Left ventricle myocardium inferior (tissue), 1 donor: ENCODE measurements around the gene GNAI3. TPM values are rescaled to one million over a fixed set of nuclear protein-coding genes. Genes with fewer than 3 reads are reported as not detected.
A peak's percentile ranks its signal among the peaks of the same experiment; 100 is the strongest.

Source experiments
- DNase-seq: peaks from one replicate; pipeline ENCODE4 v3.0.0-alpha.2; 2020
- H3K27ac ChIP-seq: fragments of 200-600 bp; replicated peaks from 2 replicates; pipeline ENCODE4 v1.8.0; 2021
- H3K27me3 ChIP-seq: fragments of 200-600 bp; 2 replicates; pipeline ENCODE4 v1.8.0; 2021; ENCODE audit warnings: low read depth
- H3K36me3 ChIP-seq: fragments of 200-600 bp; 2 replicates; pipeline ENCODE4 v1.8.0; 2021
- H3K4me1 ChIP-seq: fragments of 200-600 bp; 2 replicates; pipeline ENCODE4 v1.8.0; 2021
- H3K4me3 ChIP-seq: fragments of 200-600 bp; 2 replicates; pipeline ENCODE4 v1.8.0; 2021; ENCODE audit warnings: mild to moderate bottlenecking, moderate library complexity
- H3K9me3 ChIP-seq: fragments of 200-600 bp; replicated peaks from 2 replicates; pipeline ENCODE4 v1.8.0; 2021
- CTCF ChIP-seq: fragments of 200-600 bp; IDR thresholded peaks from 2 replicates; pipeline ENCODE4 v1.8.0; 2021; ENCODE audit warnings: antibody characterized with exemption, mild to moderate bottlenecking, borderline replicate concordance
- intact Hi-C: fragments of 100-400 bp; cut with micrococcal nuclease; formaldehyde crosslinking; loops from one replicate; pipeline ENCODE4 v1.11.0; 2022
- total RNA-seq: library from RNA; stranded (reverse); fragmentation: NEBNext Ultra II Directional; extraction: Animal tissue kit (Norgen Biotek cat#: 25700); gene quantifications from one replicate; pipeline ENCODE4 v1.2.1, GENCODE V29; 2021
- donor health status: DM: no; HTN: yes; CAD: no; lungs with severe emphysema.

Gene GNAI3
- total RNA-seq, 1 donor from 2014 or later, result 2.0 TPM

DNA sequence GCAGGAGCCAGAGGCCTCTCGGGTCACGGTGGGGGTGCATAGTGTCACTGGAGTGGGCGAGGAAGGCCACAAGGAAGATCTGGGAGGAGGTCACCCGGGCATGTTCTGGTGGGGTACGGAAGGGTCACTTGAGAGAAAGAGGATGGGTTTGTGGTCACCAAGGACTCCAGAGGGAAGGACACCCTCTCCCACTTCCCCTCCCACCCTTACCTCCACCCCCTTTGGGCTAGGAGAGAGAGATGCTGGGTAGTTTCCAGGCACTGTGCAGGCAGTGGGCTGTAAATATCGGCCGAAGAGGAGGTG, 39.6 kb upstream of the GNAI3 start:
- H3K9me3 ChIP-seq, result no peaks in the 10 kb centered on the region
- H3K4me1 ChIP-seq, result peaks cover 34% of the 10 kb centered on the region
- H3K36me3 ChIP-seq, result peaks cover 9% of the 10 kb centered on the region
- no peak for DNase-seq
- no peak for TF ChIP-seq CTCF
- intact Hi-C loops, result no loop called here
- peak overlapping the region; percentile 77 for H3K4me3 ChIP-seq
- no peaks in the 10 kb centered on the region for H3K27me3 ChIP-seq
- peak overlapping the region; percentile 75 for H3K27ac ChIP-seq

GRCh38 chr1:109509176-109510134, 39.0 kb upstream of the GNAI3 start, which contains the start of gene AMIGO1:
AMIGO1 (minus strand) TSS chr1:109509727; CDS start chr1:109508912, 815 bp downstream.
- no peak for TF ChIP-seq CTCF
- Histone ChIP-seq H3K4me3 (peak within 1 kb of the TSS; percentile 77), H3K9me3 (no peaks in the 10 kb centered on the region), H3K4me1 (peaks cover 34% of the 10 kb centered on the region), H3K27ac (peak within 1 kb of the TSS; percentile 75), H3K27me3 (no peaks in the 10 kb centered on the region), H3K36me3 (peaks cover 9% of the 10 kb centered on the region)
- intact Hi-C loops, result loop anchor here (10.0 kb wide), 1 partner anchor 235 kb away; no protein-coding TSS in a partner anchor
- peak; percentile 71 for DNase-seq

DNA sequence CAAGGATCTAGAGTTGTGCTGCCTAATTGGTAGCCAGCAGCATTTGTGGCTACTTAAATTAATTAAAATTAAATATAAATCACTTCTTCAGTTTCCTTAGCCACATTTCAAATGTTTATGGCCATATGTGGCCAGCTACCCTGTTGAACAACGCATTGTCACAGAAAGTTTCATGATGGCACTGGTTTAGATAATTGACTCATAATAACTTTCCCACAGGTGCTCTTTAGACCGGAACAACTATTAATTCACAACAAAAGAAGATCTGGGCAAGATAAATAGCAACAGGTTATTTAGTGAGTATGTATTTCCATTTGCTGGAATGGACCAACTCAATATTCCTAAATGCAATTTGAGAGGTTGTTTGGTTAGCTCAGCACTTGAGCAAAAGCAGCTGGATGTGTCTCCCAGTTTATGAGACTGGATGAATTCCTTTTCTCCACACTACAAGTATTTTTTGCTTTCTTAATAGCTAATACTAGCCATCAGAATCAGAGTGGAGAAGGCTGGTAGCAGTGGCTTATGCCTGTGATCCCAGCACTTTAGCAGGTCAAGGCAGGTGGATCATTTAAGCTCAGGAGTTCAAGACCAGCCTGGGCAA, 35.2 kb upstream of the GNAI3 start:
- intact Hi-C loops, result loop anchor here (10.0 kb wide), 1 partner anchor 238 kb away; no protein-coding TSS in a partner anchor
- H3K27ac ChIP-seq, result no peak overlapping the region
- H3K4me1 ChIP-seq, result peaks cover 24% of the 10 kb centered on the region
- DNase-seq, result no peak
- no peaks in the 10 kb centered on the region for H3K27me3 ChIP-seq
- no peak for TF ChIP-seq CTCF
- peaks cover under 1% of the 10 kb centered on the region for H3K36me3 ChIP-seq
- H3K9me3 ChIP-seq, result no peaks in the 10 kb centered on the region
- H3K4me3 ChIP-seq, result no peak overlapping the region

DNA sequence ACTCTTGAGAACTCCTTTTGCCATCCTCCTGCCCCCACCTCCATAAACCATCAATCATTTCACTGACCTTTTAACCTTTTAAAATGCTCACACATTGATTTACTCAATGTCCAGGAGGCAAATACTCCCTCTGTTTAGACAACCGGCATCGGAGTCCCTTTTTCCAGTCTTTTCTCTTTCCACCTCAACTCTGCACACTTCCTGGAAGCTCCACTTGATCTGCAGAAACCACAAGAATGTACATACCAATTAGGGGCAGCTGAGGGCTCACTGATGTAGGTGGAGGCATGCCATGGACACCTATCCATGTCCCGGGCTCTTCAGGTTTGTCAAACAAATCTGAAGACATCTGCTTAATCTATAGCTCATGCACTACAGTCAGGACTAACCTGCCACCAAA, 33.6 kb upstream of the GNAI3 start:
- Histone ChIP-seq H3K27me3 (no peaks in the 10 kb centered on the region), H3K27ac (no peak overlapping the region), H3K36me3 (no peaks in the 10 kb centered on the region), H3K4me3 (no peak overlapping the region), H3K9me3 (no peaks in the 10 kb centered on the region), H3K4me1 (peaks cover 11% of the 10 kb centered on the region)
- DNase-seq, result no peak
- no peak for TF ChIP-seq CTCF
- intact Hi-C loops, result loop anchor here (10.0 kb wide), 1 partner anchor 240 kb away; no protein-coding TSS in a partner anchor

DNA sequence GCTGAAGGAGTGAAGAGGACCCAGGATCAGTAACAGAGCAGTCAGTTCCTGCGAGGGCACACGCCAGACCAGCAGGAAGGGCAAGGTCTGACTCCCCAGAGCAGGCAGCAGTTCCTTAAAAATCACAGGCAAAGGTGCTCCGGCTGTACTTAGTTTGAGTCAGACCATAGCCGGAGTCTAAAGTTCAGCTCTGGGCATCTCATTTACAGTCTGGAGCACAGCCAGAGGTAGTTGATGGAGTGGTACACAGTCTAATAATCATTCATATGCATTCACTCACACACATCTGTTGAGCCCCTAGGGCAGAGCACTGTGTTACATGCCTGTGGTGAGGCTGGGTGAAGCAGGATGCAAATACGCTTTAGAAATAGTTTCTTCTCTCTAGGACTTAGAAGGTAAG, 31.5 kb upstream of the GNAI3 start:
- DNase-seq, result no peak
- H3K27me3 ChIP-seq, result peaks cover 4% of the 10 kb centered on the region

More for the DNA sequence above, 31.5 kb upstream of the GNAI3 start:
- intact Hi-C loops, result loop anchor here (10.0 kb wide), 1 partner anchor 242 kb away; no protein-coding TSS in a partner anchor
- TF ChIP-seq CTCF, result no peak
- H3K9me3 ChIP-seq, result no peaks in the 10 kb centered on the region
- H3K36me3 ChIP-seq, result no peaks in the 10 kb centered on the region
- H3K27ac ChIP-seq, result no peak overlapping the region
- H3K4me3 ChIP-seq, result no peak overlapping the region
- peaks cover 4% of the 10 kb centered on the region for H3K4me1 ChIP-seq
